ENCODE results near the gene NFX1. TPM values are rescaled to one million over a fixed set of nuclear protein-coding genes. Genes with fewer than 3 reads are reported as not detected.

NFX1 gene
- total RNA-seq, 2 donors from 2014 or later, result 30.8 to 39.5 TPM

DNA sequence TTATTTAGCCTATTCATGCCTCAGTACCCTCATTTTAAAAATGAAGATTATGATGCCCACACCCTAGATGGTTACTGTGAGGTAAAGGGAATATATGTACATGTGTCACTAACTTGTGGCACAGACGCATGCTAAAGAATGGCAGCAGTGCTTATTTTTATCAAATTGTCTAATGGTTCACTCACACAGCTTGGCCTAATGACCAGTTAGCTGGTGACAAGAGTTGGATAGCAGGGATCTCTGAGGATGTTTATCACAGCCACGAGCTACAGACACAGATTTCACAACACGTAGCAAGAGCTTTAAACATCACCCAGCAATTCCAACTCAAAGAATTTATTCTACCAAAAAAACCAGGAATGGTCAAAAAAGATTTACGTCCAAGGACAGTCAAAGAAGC is 33.0 kb upstream of the NFX1 start:
- intact Hi-C loops (cut with DNase I), result no loop called here
- H3K27ac ChIP-seq, result no peak overlapping the region
- no peaks in the 10 kb centered on the region for H3K9me3 ChIP-seq
- WGBS, result 90% methylated on average over 4 of the region's 4 CpGs
- H3K36me3 ChIP-seq, result peaks cover 17 to 20% of the 10 kb centered on the region in 2 donors
- DNase-seq (ENCODE audit: low spot score), result no peak
- no peaks in the 10 kb centered on the region for H3K4me1 ChIP-seq (replicated peaks)
- TF ChIP-seq, protein P1, sequence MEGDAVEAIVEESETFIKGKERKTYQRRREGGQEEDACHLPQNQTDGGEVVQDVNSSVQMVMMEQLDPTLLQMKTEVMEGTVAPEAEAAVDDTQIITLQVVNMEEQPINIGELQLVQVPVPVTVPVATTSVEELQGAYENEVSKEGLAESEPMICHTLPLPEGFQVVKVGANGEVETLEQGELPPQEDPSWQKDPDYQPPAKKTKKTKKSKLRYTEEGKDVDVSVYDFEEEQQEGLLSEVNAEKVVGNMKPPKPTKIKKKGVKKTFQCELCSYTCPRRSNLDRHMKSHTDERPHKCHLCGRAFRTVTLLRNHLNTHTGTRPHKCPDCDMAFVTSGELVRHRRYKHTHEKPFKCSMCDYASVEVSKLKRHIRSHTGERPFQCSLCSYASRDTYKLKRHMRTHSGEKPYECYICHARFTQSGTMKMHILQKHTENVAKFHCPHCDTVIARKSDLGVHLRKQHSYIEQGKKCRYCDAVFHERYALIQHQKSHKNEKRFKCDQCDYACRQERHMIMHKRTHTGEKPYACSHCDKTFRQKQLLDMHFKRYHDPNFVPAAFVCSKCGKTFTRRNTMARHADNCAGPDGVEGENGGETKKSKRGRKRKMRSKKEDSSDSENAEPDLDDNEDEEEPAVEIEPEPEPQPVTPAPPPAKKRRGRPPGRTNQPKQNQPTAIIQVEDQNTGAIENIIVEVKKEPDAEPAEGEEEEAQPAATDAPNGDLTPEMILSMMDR (IDR thresholded peaks at IDR 0.05), result no peak
- TF ChIP-seq POLR2A (IDR thresholded peaks at IDR 0.05) (no peak), POLR2AphosphoS5 (IDR thresholded peaks at IDR 0.05) (no peak)
- H3K4me3 ChIP-seq, result no peak overlapping the region
- no peaks in the 10 kb centered on the region for H3K27me3 ChIP-seq (replicated peaks; ENCODE audit: insufficient read depth)

DNA sequence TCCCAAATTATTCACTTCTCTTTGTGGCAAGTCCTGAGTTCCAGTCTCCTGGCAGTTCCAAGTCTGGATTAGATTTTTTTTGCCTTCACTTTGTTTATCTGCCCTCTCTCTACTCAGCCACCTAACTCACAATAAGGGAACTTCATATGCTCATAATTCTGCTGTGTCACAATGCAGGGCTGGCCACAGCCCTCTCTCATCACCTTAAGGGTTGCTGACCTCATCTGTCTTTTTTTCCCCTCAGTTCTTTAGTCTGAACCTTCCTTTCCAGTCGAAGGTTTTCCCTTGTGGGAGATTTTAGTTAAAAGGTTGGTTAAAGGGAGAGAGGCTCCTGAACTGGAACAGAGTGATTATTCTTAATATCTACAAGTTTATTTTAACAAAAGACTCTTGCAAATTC is 29.9 kb upstream of the NFX1 start:
- TF ChIP-seq, protein P1 (IDR thresholded peaks at IDR 0.05), result no peak
- no peak for TF ChIP-seq POLR2A (IDR thresholded peaks at IDR 0.05)
- no peak for TF ChIP-seq POLR2AphosphoS5 (IDR thresholded peaks at IDR 0.05)
- H3K36me3 ChIP-seq, result peaks cover 9 to 17% of the 10 kb centered on the region in 2 donors

DNA sequence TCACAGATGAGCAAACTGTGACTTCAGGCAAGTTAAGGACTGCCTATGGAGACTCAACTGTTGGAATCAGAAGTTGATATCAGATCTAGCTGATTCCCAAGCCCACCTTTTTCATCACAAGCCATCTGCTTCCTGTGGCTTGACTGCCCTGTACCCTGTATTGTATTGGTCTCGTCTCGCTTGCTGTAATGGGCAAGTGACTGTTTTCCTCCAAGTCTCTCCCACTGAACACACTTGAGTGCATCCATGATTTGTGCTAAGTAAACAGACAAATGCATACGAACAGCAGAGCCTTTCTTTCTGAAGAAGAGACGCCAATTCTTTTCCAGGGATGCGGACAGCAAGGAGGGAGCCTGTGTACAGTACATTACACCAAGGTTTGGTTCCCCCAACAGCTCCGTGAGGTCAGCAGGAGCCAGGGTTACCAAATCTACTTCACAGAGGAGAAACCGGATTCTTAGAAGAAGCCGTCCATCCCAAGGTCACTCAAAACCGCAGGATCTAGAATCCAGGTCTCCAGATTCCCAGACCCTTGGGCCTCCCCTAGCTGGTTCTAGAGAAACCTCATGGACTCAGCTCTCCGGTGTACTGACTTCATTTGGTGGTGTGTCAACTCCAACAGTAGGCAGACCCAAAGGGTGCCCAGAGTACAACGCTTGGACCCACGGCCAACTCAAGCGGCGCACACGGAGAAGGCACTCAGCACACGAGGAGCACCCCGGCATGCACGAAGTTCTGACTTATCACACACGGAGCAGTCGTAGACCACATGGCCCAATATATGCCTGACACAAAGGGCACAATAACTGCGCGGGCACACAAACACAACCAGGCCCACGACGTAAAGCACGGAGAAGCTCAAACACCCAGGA is 26.9 kb upstream of the NFX1 start:
- intact Hi-C loops (cut with DNase I), result loop anchor here (5.0 kb wide), 1 partner anchor 96 kb away; the partner anchor contains the start of gene B4GALT1
- 4% methylated on average over 24 of the region's 25 CpGs for WGBS
- Histone ChIP-seq H3K27me3 (replicated peaks; ENCODE audit: insufficient read depth) (no peaks in the 10 kb centered on the region), H3K4me1 (replicated peaks) (peaks cover 8% of the 10 kb centered on the region), H3K9me3 (no peaks in the 10 kb centered on the region), H3K36me3 (peaks cover 5 to 7% of the 10 kb centered on the region in 2 donors), H3K27ac (peak overlapping the region; percentile 89 to 90), H3K4me3 (peak overlapping the region; percentile 85 to 90)
- DNase-seq (ENCODE audit: low spot score), result peak; percentile 15
- no peak for TF ChIP-seq POLR2A (IDR thresholded peaks at IDR 0.05)
- TF ChIP-seq, protein P1 (IDR thresholded peaks at IDR 0.05), result no peak
- no peak for TF ChIP-seq POLR2AphosphoS5 (IDR thresholded peaks at IDR 0.05)

More for the DNA sequence above, 29.9 kb upstream of the NFX1 start:
- DNase-seq (ENCODE audit: low spot score), result no peak
- H3K4me3 ChIP-seq, result no peak overlapping the region
- no peaks in the 10 kb centered on the region for H3K9me3 ChIP-seq
- 100% methylated on average over 1 of the region's 1 CpG for WGBS
- no peak overlapping the region for H3K27ac ChIP-seq
- intact Hi-C loops (cut with DNase I), result loop anchor here (5.0 kb wide), 1 partner anchor 93 kb away; the partner anchor contains the start of gene B4GALT1
- H3K27me3 ChIP-seq (replicated peaks; ENCODE audit: insufficient read depth), result no peaks in the 10 kb centered on the region
- H3K4me1 ChIP-seq (replicated peaks), result peaks cover 4% of the 10 kb centered on the region

DNA sequence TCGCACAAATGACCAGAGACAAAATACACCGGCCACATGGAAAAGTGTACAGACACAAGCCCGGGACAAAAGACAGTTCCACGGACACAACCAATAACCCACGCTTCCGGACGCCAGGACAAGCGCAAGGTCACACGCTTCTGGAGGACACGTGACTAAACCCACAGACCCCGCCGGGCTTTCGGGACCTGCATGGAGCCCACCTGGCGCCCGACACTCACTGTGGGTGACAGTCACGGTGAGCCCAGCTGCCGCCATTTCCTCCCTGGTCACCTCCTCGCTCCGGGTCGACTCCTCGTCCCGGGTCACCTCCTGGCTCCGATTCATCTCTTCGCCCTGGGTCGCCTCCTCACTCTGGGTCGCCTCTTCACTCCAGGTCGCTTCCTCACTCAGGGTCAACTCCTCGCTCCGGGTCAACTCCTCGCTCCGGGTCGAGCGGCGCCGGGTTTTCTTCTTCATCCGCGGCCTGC is 26.3 kb upstream of the NFX1 start:
- Histone ChIP-seq H3K27ac (peak overlapping the region; percentile 89 to 90), H3K36me3 (peaks cover 5 to 7% of the 10 kb centered on the region in 2 donors), H3K4me3 (peak overlapping the region; percentile 85 to 90), H3K27me3 (replicated peaks; ENCODE audit: insufficient read depth) (no peaks in the 10 kb centered on the region), H3K4me1 (replicated peaks) (peaks cover 8% of the 10 kb centered on the region), H3K9me3 (no peaks in the 10 kb centered on the region)
- intact Hi-C loops (cut with DNase I), result loop anchor here (5.0 kb wide), 1 partner anchor 97 kb away; the partner anchor contains the start of gene B4GALT1
- DNase-seq (ENCODE audit: low spot score), result peak; percentile 37
- peak; percentile 17 for TF ChIP-seq POLR2AphosphoS5 (IDR thresholded peaks at IDR 0.05)
- TF ChIP-seq, protein P1 (IDR thresholded peaks at IDR 0.05), result no peak
- under 1% methylated on average over 37 of the region's 37 CpGs for WGBS
